GM23338 (cell line): ENCODE data around the gene MRPL37. TPM values are rescaled to one million over a fixed set of nuclear protein-coding genes. Genes with fewer than 3 reads are reported as not detected.

ENCODE experiments used
- ATAC-seq: fragments of 200-7000 bp; cut with Tn5 transposase; 3 replicates; pipeline ENCODE4 v1.9.1; 2020
- DNase-seq: peaks from one replicate; pipeline ENCODE4 v3.0.0-alpha.2; 2015; ENCODE audit warnings: low spot score
- H2AFZ ChIP-seq: fragments of 200-600 bp; sonication (generic); 2 replicates; pipeline ENCODE4 v1.8.0; 2016; ENCODE audit warnings: antibody characterized with exemption, mild to moderate bottlenecking, moderate library complexity
- H3F3A ChIP-seq: fragments of 200-600 bp; sonication (generic); replicated peaks from 2 replicates; pipeline ENCODE4 v1.8.0; 2017; ENCODE audit warnings: antibody characterized with exemption, mixed run types, low read depth
- H3K27ac ChIP-seq: fragments of 200-600 bp; sonication (generic); 2 replicates; pipeline ENCODE4 v1.6.1; 2016; ENCODE audit warnings: low read depth
- H3K27me3 ChIP-seq: fragments of 200-600 bp; sonication (generic); 2 replicates; pipeline ENCODE4 v1.8.0; 2016; ENCODE audit warnings: mild to moderate bottlenecking, mixed run types, moderate library complexity; ENCODE audit not compliant: insufficient read depth
- H3K36me3 ChIP-seq: fragments of 200-600 bp; sonication (generic); 2 replicates; pipeline ENCODE4 v1.8.0; 2016; ENCODE audit warnings: mild to moderate bottlenecking; ENCODE audit not compliant: insufficient read depth
- H3K4me1 ChIP-seq: fragments of 200-600 bp; sonication (generic); 2 replicates; pipeline ENCODE4 v1.8.0; 2016; ENCODE audit warnings: mild to moderate bottlenecking, moderate library complexity; ENCODE audit not compliant: insufficient read depth
- H3K4me2 ChIP-seq: fragments of 200-600 bp; sonication (generic); 2 replicates; pipeline ENCODE4 v1.7.1; 2017; ENCODE audit warnings: mixed run types
- H3K4me3 ChIP-seq: fragments of 200-600 bp; sonication (generic); 2 replicates; pipeline ENCODE4 v1.6.1; 2016; ENCODE audit warnings: mixed run types
- H3K79me2 ChIP-seq: fragments of 200-600 bp; sonication (generic); replicated peaks from 2 replicates; pipeline ENCODE4 v1.8.0; 2017; ENCODE audit warnings: mild to moderate bottlenecking; ENCODE audit not compliant: insufficient read depth
- H3K9me2 ChIP-seq: fragments of 200-600 bp; sonication (generic); 2 replicates; pipeline ENCODE4 v1.8.0; 2017; ENCODE audit not compliant: insufficient read depth
- H4K20me1 ChIP-seq: fragments of 200-600 bp; sonication (generic); replicated peaks from 2 replicates; pipeline ENCODE4 v1.8.0; 2017; ENCODE audit warnings: mild to moderate bottlenecking; ENCODE audit not compliant: insufficient read depth
- H3K27ac Mint-ChIP-seq: 2 replicates; pipeline ENCODE4 v1.8.0; 2020; ENCODE audit warnings: inconsistent platforms, mild to moderate bottlenecking, moderate library complexity, mixed read lengths
- H3K27me3 Mint-ChIP-seq: 3 replicates; pipeline ENCODE4 v1.8.0; 2022; ENCODE audit warnings: low read depth, mild to moderate bottlenecking, moderate library complexity, mixed read lengths, inconsistent platforms; ENCODE audit not compliant: insufficient read depth, poor library complexity
- H3K36me3 Mint-ChIP-seq: 3 replicates; pipeline ENCODE4 v1.8.0; 2021; ENCODE audit warnings: low read depth, mild to moderate bottlenecking, inconsistent platforms, moderate library complexity, mixed read lengths
- H3K4me1 Mint-ChIP-seq: 3 replicates; pipeline ENCODE4 v1.8.0; 2020; ENCODE audit warnings: mild to moderate bottlenecking, inconsistent platforms, mixed read lengths
- H3K4me3 Mint-ChIP-seq: 3 replicates; pipeline ENCODE4 v1.8.0; 2021; ENCODE audit warnings: moderate library complexity, mild to moderate bottlenecking, inconsistent platforms, mixed read lengths
- H3K9me3 Mint-ChIP-seq: 3 replicates; pipeline ENCODE4 v1.8.0; 2020; ENCODE audit warnings: moderate library complexity, mild to moderate bottlenecking, inconsistent platforms, mixed read lengths
- CTCF ChIP-seq, 2 experiments: fragments of 200-600 bp in 1 of 2; sonication (generic) in 1 of 2; conservative IDR thresholded peaks; 2 replicates each; pipeline versions ENCODE4 v1.5.1 to v1.6.1; 2016 to 2017; ENCODE audit warnings: antibody characterized with exemption in 2 of 2, low read depth in 2 of 2, mild to moderate bottlenecking in 2 of 2, moderate library complexity in 1 of 2
- EZH2 ChIP-seq: fragments of 200-600 bp; sonication (generic); IDR thresholded peaks from one replicate; pipeline ENCODE4 v1.8.0; 2017; ENCODE audit warnings: antibody characterized with exemption, mild to moderate bottlenecking, low read depth; ENCODE audit not compliant: unreplicated experiment
- EZH2phosphoT487 ChIP-seq: fragments of 200-600 bp; sonication (generic); IDR thresholded peaks from one replicate; pipeline ENCODE4 v1.8.1; 2018; ENCODE audit warnings: antibody characterized with exemption; ENCODE audit not compliant: unreplicated experiment
- JUNB ChIP-seq: IDR thresholded peaks from one replicate; pipeline ENCODE4 v1.6.1; 2016; ENCODE audit warnings: antibody characterized with exemption; ENCODE audit not compliant: unreplicated experiment
- NANOG ChIP-seq: IDR thresholded peaks from 2 replicates; pipeline ENCODE4 v1.6.1; 2016; ENCODE audit warnings: antibody characterized with exemption, borderline replicate concordance
- POLR2AphosphoS5 ChIP-seq: IDR thresholded peaks from 2 replicates; pipeline ENCODE4 v1.6.1; 2016; ENCODE audit warnings: antibody characterized with exemption, low read depth
- REST ChIP-seq: IDR thresholded peaks from one replicate; pipeline ENCODE4 v1.6.1; 2018; ENCODE audit warnings: antibody characterized with exemption; ENCODE audit not compliant: unreplicated experiment
- STAT1 ChIP-seq: IDR thresholded peaks from one replicate; pipeline ENCODE4 v1.6.1; 2016; ENCODE audit warnings: antibody characterized with exemption; ENCODE audit not compliant: unreplicated experiment
- ZNF114 ChIP-seq: fragments of 250-450 bp; sonication (Bioruptor Pico); IDR thresholded peaks from 2 replicates; pipeline ENCODE4 v1.5.0; 2020; ENCODE audit warnings: mild to moderate bottlenecking, moderate library complexity
- ZNF331 ChIP-seq: fragments of 250-450 bp; sonication (Bioruptor Pico); IDR thresholded peaks from 2 replicates; pipeline ENCODE4 v1.5.0; 2020; ENCODE audit warnings: low read depth, mild to moderate bottlenecking, moderate library complexity
- ZNF462 ChIP-seq: fragments of 250-450 bp; sonication (Bioruptor Pico); IDR thresholded peaks from 2 replicates; pipeline ENCODE4 v1.5.0; 2020; ENCODE audit warnings: mild to moderate bottlenecking, moderate library complexity
- polyA plus RNA-seq: library from polyadenylated mRNA; unstranded; fragments of >200 nt; fragmentation: Nextera tagmentation; extraction: Ambion mirVana; gene quantifications from 2 replicates; pipeline ENCODE4 v1.2.1, GENCODE V29; 2016
- total RNA-seq: library from RNA; depleted of rRNA; stranded (reverse); fragments of >200 nt; shearing (Covaris generic); gene quantifications from 2 replicates; pipeline ENCODE4 v1.2.3, GENCODE V29; 2014

MRPL37 gene
- total and polyA plus RNA-seq, 2 experiments from 2014 or later, result 130 to 155 TPM

GRCh38 chr1:54253480-54253879 lies 53.5 kb downstream of the MRPL37 start:
- no peaks in the 10 kb centered on the region for H3F3A ChIP-seq
- H3K9me3 Mint-ChIP-seq, result no peaks in the 10 kb centered on the region; the same call in 2 of the 3 replicates
- H3K79me2 ChIP-seq, result peaks cover 16% of the 10 kb centered on the region
- H3K27ac Mint-ChIP-seq, result peak overlapping the region; percentile 89; the same call in 1 of the 2 replicates
- ATAC-seq, result no peak
- no peak overlapping the region for H3K27ac ChIP-seq
- H3K27me3 ChIP-seq, result no peaks in the 10 kb centered on the region
- H3K36me3 ChIP-seq, result peaks cover 3% of the 10 kb centered on the region; the same call in 1 of the 2 replicates
- no peak for DNase-seq
- peaks cover 31% of the 10 kb centered on the region for H3K4me1 Mint-ChIP-seq
- peaks cover 16% of the 10 kb centered on the region for H3K4me1 ChIP-seq
- no peaks in the 10 kb centered on the region for H3K9me2 ChIP-seq
- no peak overlapping the region for H3K4me3 ChIP-seq
- H3K27me3 Mint-ChIP-seq, result peaks cover 16% of the 10 kb centered on the region
- H4K20me1 ChIP-seq, result 0 out of 2 replicates have a peak, but pooled peaks cover 3% of the 10 kb centered on the region
- peaks cover 15% of the 10 kb centered on the region for H3K36me3 Mint-ChIP-seq
- H3K4me2 ChIP-seq, result no peak overlapping the region
- TF ChIP-seq ZNF331 (CRISPR knock-in tag) (no peak), STAT1 (no peak), NANOG (no peak), EZH2phosphoT487 (no peak), JUNB (no peak), REST (no peak), POLR2AphosphoS5 (no peak)
- no peak overlapping the region for H3K4me3 Mint-ChIP-seq
- no peak overlapping the region for H2AFZ ChIP-seq

GRCh38 chr1:54254055-54254454 lies 54.1 kb downstream of the MRPL37 start:
- Mint-ChIP-seq H3K27me3 (peaks cover 16% of the 10 kb centered on the region), H3K4me1 (peaks cover 37% of the 10 kb centered on the region), H3K9me3 (no peaks in the 10 kb centered on the region; the same call in 2 of the 3 replicates), H3K36me3 (peaks cover 12% of the 10 kb centered on the region), H3K27ac (peak overlapping the region; percentile 89), H3K4me3 (no peak overlapping the region)
- Histone ChIP-seq H3K9me2 (no peaks in the 10 kb centered on the region), H3K79me2 (peaks cover 16% of the 10 kb centered on the region), H3K4me3 (no peak overlapping the region), H3K36me3 (peaks cover 2% of the 10 kb centered on the region; the same call in 1 of the 2 replicates), H3K27ac (no peak overlapping the region), H3K4me1 (peaks cover 16% of the 10 kb centered on the region), H3F3A (no peaks in the 10 kb centered on the region), H2AFZ (no peak overlapping the region), H3K4me2 (no peak overlapping the region), H4K20me1 (0 out of 2 replicates have a peak, but pooled peaks cover 3% of the 10 kb centered on the region), H3K27me3 (no peaks in the 10 kb centered on the region)
- ATAC-seq, result no peak
- no peak for DNase-seq
- TF ChIP-seq ZNF114 (CRISPR knock-in tag) (no peak), EZH2phosphoT487 (no peak), EZH2 (no peak), ZNF462 (CRISPR knock-in tag) (no peak), CTCF (conservative IDR thresholded peaks at IDR 0.05; ENCODE audit: low read depth in 2 of 2) (no peak)
